ENCODE results near the gene HIVEP3. TPM values are rescaled to one million over a fixed set of nuclear protein-coding genes. Genes with fewer than 3 reads are reported as not detected.
A peak's percentile ranks its signal among the peaks of the same experiment; 100 is the strongest.

Gene HIVEP3
- total and polyA plus RNA-seq, 2 donors (not counting 1 experiment from before 2014, with no cell fraction given): 2.0 to 5.1 TPM

DNA sequence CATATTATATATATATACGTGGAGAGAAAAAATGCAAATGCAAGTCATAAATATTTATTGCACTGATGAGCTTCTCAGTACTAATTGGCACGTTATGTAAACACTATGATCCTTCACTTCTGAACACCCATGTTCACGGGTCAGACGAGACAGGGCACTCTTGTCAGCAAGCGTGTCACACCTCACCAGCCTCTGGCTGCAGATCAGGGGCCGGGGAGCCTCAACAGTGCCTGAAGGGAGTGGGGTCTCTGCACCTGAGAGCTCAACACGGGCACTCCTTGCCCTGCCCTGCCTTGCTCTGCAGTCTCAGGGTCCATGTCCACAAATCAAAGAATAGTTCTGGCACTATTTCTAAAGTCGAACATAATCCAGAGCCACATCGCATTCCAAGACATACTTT is 409 bp upstream of the HIVEP3 start:
- H3K4me3 Mint-ChIP-seq: peak overlapping the region; percentile 69
- intact Hi-C loops (cut with micrococcal nuclease): no loop called here
- Histone ChIP-seq H3K9ac (ENCODE audit: low read length) (peak overlapping the region; percentile 39), H3K27ac (ENCODE audit: low read length in 2 of 2) (no peak overlapping the region), H4K20me1 (ENCODE audit: control insufficient read depth, insufficient read depth, low read length, poor library complexity, severe bottlenecking) (no peaks in the 10 kb centered on the region), H3K4me2 (replicated peaks; ENCODE audit: low read depth, low read length, poor library complexity, severe bottlenecking) (peak overlapping the region; percentile 64), H3K79me2 (ENCODE audit: control insufficient read depth, insufficient read depth, low read length) (no peaks in the 10 kb centered on the region), H3K27me3 (replicated peaks in 1 of 4; ENCODE audit: control extremely low read depth in 1 of 4, control insufficient read depth in 3 of 4, insufficient read depth in 4 of 4, low read length in 3 of 4) (peaks cover 0 to 47% (median 29%) of the 10 kb centered on the region in 4 experiments), H3K4me1 (ENCODE audit: control insufficient read depth in 2 of 2, insufficient read depth in 2 of 2, low read length in 2 of 2) (peaks cover 31 to 34% of the 10 kb centered on the region in 2 donors), H2AFZ (ENCODE audit: insufficient read depth, low read depth, low read length, poor library complexity, severe bottlenecking) (peak overlapping the region; percentile 48), H3K4me3 (ENCODE audit: control extremely low read depth in 1 of 5, extremely low read depth in 1 of 5, insufficient read depth in 1 of 5, low read depth in 2 of 5, low read length in 4 of 5) (no peak overlapping the region), H3K36me3 (replicated peaks in 1 of 2; ENCODE audit: control extremely low read depth in 1 of 2, control insufficient read depth in 1 of 2, extremely low read depth in 1 of 2, insufficient read depth in 2 of 2, low read length in 1 of 2) (no peaks in the 10 kb centered on the region), H3K9me3 (ENCODE audit: control extremely low read depth in 1 of 3, control insufficient read depth in 2 of 3, insufficient read depth in 1 of 3, low read length in 2 of 3) (peaks cover 0 to 9% (median 0%) of the 10 kb centered on the region in 3 donors)
- peaks cover 5% of the 10 kb centered on the region for H3K9me3 Mint-ChIP-seq (ENCODE audit: insufficient read depth)
- peaks cover 46% of the 10 kb centered on the region for H3K27me3 Mint-ChIP-seq
- no peak for TF ChIP-seq EZH2 (IDR thresholded peaks at IDR 0.05; ENCODE audit: borderline replicate concordance, insufficient read depth, low read depth, low read length, poor library complexity, severe bottlenecking)
- TF ChIP-seq, protein P1, sequence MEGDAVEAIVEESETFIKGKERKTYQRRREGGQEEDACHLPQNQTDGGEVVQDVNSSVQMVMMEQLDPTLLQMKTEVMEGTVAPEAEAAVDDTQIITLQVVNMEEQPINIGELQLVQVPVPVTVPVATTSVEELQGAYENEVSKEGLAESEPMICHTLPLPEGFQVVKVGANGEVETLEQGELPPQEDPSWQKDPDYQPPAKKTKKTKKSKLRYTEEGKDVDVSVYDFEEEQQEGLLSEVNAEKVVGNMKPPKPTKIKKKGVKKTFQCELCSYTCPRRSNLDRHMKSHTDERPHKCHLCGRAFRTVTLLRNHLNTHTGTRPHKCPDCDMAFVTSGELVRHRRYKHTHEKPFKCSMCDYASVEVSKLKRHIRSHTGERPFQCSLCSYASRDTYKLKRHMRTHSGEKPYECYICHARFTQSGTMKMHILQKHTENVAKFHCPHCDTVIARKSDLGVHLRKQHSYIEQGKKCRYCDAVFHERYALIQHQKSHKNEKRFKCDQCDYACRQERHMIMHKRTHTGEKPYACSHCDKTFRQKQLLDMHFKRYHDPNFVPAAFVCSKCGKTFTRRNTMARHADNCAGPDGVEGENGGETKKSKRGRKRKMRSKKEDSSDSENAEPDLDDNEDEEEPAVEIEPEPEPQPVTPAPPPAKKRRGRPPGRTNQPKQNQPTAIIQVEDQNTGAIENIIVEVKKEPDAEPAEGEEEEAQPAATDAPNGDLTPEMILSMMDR (IDR thresholded peaks at IDR 0.05): no peak
- peaks cover 33% of the 10 kb centered on the region for H3K4me1 Mint-ChIP-seq
- CTCF ChIA-PET: no interaction called here
- H3K27ac Mint-ChIP-seq: no peak overlapping the region
- ATAC-seq (ENCODE audit: low read depth) (no peak), DNase-seq (no peak)
- WGBS (ENCODE audit: insufficient coverage): 78% methylated on average over 7 of the region's 9 CpGs
- POLR2A ChIA-PET: no interaction called here

- peak overlapping the region; percentile 68 for H3K4me3 Mint-ChIP-seq
- peaks cover 46% of the 10 kb centered on the region for H3K27me3 Mint-ChIP-seq
- Histone ChIP-seq H3K9me3 (ENCODE audit: control extremely low read depth in 1 of 3, control insufficient read depth in 2 of 3, insufficient read depth in 1 of 3, low read length in 2 of 3) (peaks cover 0 to 7% (median 0%) of the 10 kb centered on the region in 3 donors), H3K27me3 (replicated peaks in 1 of 4; ENCODE audit: control extremely low read depth in 1 of 4, control insufficient read depth in 3 of 4, insufficient read depth in 4 of 4, low read length in 3 of 4) (peaks cover 0 to 47% (median 29%) of the 10 kb centered on the region in 4 experiments), H3K4me3 (ENCODE audit: control extremely low read depth in 1 of 5, extremely low read depth in 1 of 5, insufficient read depth in 1 of 5, low read depth in 2 of 5, low read length in 4 of 5) (peak overlapping the region; percentile 25 to 59 (median 39)), H3K9ac (ENCODE audit: low read length) (peak overlapping the region; percentile 56), H3K79me2 (ENCODE audit: control insufficient read depth, insufficient read depth, low read length) (no peaks in the 10 kb centered on the region), H2AFZ (ENCODE audit: insufficient read depth, low read depth, low read length, poor library complexity, severe bottlenecking) (peak overlapping the region; percentile 58), H3K36me3 (replicated peaks in 1 of 2; ENCODE audit: control extremely low read depth in 1 of 2, control insufficient read depth in 1 of 2, extremely low read depth in 1 of 2, insufficient read depth in 2 of 2, low read length in 1 of 2) (no peaks in the 10 kb centered on the region), H3K4me1 (ENCODE audit: control insufficient read depth in 2 of 2, insufficient read depth in 2 of 2, low read length in 2 of 2) (peaks cover 31 to 34% of the 10 kb centered on the region in 2 donors), H3K4me2 (replicated peaks; ENCODE audit: low read depth, low read length, poor library complexity, severe bottlenecking) (peak overlapping the region; percentile 74), H3K27ac (ENCODE audit: low read length in 2 of 2) (no peak overlapping the region), H4K20me1 (ENCODE audit: control insufficient read depth, insufficient read depth, low read length, poor library complexity, severe bottlenecking) (no peaks in the 10 kb centered on the region)
- ChIA-PET POLR2A (no interaction called here), CTCF (no interaction called here)
- TF ChIP-seq EZH2 (IDR thresholded peaks at IDR 0.05; ENCODE audit: borderline replicate concordance, insufficient read depth, low read depth, low read length, poor library complexity, severe bottlenecking): no peak
- TF ChIP-seq, protein P1 (IDR thresholded peaks at IDR 0.05): no peak
- ATAC-seq (ENCODE audit: low read depth): no peak
- peaks cover 2% of the 10 kb centered on the region for H3K9me3 Mint-ChIP-seq (ENCODE audit: insufficient read depth)
- DNase-seq: peak; percentile 31
- 3% methylated on average over 53 of the region's 53 CpGs for WGBS (ENCODE audit: insufficient coverage)
- H3K4me1 Mint-ChIP-seq: peaks cover 33% of the 10 kb centered on the region
- intact Hi-C loops (cut with micrococcal nuclease): no loop called here
- no peak overlapping the region for H3K27ac Mint-ChIP-seq
Measured at GRCh38 chr1:41917835-41918449, 780 bp downstream of the HIVEP3 start.
